ENCODE results near the gene AQP3.

- TF ChIP-seq EGR1 (IDR thresholded peaks at IDR 0.05; ENCODE audit: low read depth) (no peak), CTCF (IDR thresholded peaks at IDR 0.05 in 2 of 3, conservative IDR thresholded peaks at IDR 0.05 in 1 of 3; ENCODE audit: borderline replicate concordance in 1 of 3, insufficient read depth in 1 of 3, low read depth in 2 of 3, low read length in 2 of 3) (no peak), CBX3 (IDR thresholded peaks at IDR 0.05; ENCODE audit: low read depth) (no peak), JUND (IDR thresholded peaks at IDR 0.05) (no peak), POLR2AphosphoS5 (IDR thresholded peaks at IDR 0.05; ENCODE audit: low read depth, low read length) (no peak), CEBPB (IDR thresholded peaks at IDR 0.05; ENCODE audit: low read depth) (no peak), ELF1 (IDR thresholded peaks at IDR 0.05; ENCODE audit: borderline replicate concordance, low read depth) (no peak)
Measured at GRCh38 chr9:33453999-33454660, 6.7 kb upstream of the AQP3 start.
